ENCODE measurements around the gene DPYD.

DPYD gene

GRCh38 chr1:97907886-97908285, 12.9 kb downstream of the DPYD start:
- DNase-seq (ENCODE audit: insufficient read length, low spot score) (no peak), FAIRE-seq (no peak)

GRCh38 chr1:97906567-97907241, 14.1 kb downstream of the DPYD start:
- no peak for DNase-seq (ENCODE audit: insufficient read length, low spot score)
- no peak for FAIRE-seq

DNA sequence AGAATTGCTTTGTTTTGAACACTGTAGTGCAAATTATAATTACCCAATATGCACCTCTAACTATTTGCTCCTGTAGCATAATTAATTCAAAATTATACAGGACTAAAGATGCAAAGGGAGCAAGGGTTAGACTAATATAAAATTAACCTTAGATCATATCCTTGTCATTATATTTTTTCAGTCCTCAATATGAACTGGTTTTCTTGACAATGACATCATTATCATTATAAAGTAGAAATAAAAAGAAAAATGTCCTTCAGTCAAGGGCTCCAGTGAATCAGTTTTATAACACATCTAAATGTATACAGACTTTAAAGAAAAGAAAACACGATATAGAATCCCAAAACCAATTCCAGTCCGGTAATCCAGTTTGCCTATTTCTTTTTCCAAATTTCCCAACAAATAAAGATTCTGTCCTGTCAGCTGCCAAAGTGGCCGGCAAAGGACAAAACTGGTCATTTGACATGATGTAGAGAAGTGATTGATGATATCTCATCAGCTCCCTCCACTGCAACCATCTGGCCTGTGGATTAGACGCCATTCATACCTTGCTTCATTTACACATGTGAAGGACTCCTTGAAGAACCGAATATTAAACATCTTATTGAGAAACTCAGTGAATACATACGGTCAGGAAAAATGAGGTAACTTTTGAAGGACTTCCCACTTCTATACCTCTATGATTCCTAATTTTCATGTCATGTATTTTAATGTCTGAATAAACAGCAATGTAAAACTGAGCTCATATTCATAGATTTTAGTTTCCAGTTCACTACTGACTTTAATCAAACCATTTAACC, 15.5 kb downstream of the DPYD start:
- no peak for FAIRE-seq

DNA sequence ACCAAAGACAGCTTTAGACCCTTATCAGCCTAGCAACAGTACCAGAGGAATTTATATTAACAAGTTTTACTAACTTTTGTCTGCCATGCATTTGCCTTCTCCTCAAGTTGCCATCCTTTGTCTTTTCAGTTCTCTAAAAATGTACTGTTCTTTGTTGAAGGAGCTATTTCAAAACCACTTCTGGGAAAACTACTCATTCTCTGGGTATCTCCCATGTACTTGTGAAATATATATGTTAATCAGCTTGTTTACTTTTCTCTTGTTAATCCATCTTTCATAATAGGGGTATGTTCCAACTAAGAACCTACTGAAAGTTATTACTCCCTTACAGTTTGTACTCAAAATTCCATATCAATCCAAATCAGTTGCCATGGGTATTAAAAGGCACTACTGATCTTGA, 16.3 kb downstream of the DPYD start:
- DNase-seq (ENCODE audit: insufficient read length, low spot score), result no peak
- no peak for FAIRE-seq

More for the DNA sequence above, 15.5 kb downstream of the DPYD start:
- DNase-seq (ENCODE audit: insufficient read length, low spot score), result no peak

DNA sequence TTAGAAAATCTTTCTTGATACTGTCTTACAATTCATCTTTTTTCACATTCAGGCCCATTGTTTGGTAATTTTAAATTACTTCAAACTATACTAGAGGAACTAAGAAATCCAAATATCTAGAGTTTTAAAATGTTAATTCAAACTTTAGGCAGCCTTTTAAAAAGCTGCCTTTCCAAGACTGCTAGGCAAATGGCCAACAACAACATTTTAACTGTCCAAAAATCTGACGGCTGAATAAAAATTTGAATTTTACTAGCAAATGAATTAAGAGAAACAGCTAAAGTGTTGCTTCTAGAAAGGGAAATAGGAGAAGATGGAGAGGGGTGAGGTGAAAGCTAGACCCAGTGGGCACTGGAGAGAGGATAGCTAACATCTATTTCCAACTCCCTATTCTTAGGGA, 17.2 kb downstream of the DPYD start:
- DNase-seq (ENCODE audit: insufficient read length, low spot score) (no peak), FAIRE-seq (no peak)

GRCh38 chr1:97902067-97902466, 18.8 kb downstream of the DPYD start:
- DNase-seq (ENCODE audit: insufficient read length, low spot score) (no peak), FAIRE-seq (no peak)

DNA sequence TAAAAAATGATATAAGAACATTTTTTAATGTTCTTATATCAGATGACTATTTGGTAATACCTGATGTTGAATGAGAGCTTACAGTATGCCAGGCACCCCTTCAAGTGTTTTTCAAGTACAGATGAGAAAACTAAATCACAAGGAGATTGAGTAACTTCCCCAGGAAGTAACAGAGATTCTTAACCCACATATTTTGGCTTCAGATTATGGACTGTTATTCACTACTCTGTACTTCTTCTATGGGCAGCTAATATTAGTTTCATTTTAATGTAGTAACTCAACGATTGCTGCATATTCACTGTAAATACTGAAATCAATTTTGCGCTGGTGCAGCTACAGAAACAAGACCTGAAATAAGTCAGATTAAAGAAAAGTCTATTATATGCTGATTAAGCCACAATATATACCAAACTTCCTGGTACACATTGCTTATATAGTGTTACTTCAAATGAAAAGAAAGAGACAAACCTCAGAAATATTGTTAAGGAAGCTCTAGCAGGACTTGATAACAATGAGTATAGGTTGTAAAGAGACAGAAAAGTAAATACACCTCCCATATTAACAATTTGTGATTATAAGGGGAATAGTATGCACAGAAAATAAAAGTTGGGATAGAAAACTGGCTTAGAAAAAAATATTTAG, 19.7 kb downstream of the DPYD start:
- DNase-seq (ENCODE audit: insufficient read length, low spot score), result no peak
- no peak for FAIRE-seq

GRCh38 chr1:97898948-97899347, 21.9 kb downstream of the DPYD start:
- DNase-seq (ENCODE audit: insufficient read length, low spot score) (no peak), FAIRE-seq (no peak)

GRCh38 chr1:97895278-97895677, 25.6 kb downstream of the DPYD start:
- no peak for DNase-seq (ENCODE audit: insufficient read length, low spot score)
- no peak for FAIRE-seq

- DNase-seq (ENCODE audit: insufficient read length, low spot score), result no peak
- FAIRE-seq, result no peak
These were observed 27.0 kb downstream of the DPYD start for GRCh38 chr1:97893844-97894243.

DNA sequence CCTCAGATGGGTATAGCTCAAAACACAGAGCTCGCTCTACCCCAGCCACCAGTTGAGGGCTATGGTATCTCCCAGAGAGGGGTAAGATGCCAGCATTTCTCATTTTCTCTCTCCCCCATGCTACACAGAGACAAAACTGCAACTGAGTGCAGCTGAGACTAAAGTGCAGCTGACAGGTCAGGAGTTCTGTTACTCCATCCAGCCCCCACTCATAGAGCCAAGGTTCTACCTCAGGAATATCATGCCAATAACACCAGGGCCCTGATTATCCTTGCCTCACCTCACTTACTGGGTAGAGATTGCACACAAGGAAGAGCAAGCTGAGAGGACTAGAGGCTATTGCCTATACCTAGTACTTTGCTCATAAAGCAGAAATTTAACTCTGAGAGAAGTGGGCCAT, 34.6 kb downstream of the DPYD start:
- DNase-seq (ENCODE audit: insufficient read length, low spot score) (no peak), FAIRE-seq (no peak)

GRCh38 chr1:97883823-97884222, 37.0 kb downstream of the DPYD start:
- DNase-seq (ENCODE audit: insufficient read length, low spot score) (no peak), FAIRE-seq (no peak)

- DNase-seq (ENCODE audit: insufficient read length, low spot score) (no peak), FAIRE-seq (no peak)
These were observed 43.5 kb downstream of the DPYD start for GRCh38 chr1:97877307-97877706.

GRCh38 chr1:97875996-97876395, 44.8 kb downstream of the DPYD start:
- DNase-seq (ENCODE audit: insufficient read length, low spot score), result no peak
- no peak for FAIRE-seq

DNA sequence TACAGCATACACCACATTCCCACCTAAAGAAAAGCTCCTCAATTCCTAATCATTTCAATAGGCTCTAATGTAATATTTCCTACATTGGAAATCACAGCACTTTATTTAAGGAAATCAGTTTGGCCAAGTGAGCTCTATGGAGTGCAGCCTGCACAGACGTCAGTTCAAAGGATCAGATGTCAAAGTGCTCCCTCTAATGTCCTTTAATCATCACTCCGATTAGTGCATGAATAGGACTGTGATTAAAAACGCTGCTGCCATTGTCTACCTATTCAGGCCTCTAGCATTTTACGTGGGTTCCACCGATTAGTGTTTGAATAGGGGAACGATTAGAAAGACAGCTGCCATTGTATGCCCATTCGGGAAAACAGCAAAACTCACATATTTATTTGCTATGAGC, 50.2 kb downstream of the DPYD start:
- DNase-seq (ENCODE audit: insufficient read length, low spot score) (no peak), FAIRE-seq (no peak)

- no peak for DNase-seq (ENCODE audit: insufficient read length, low spot score)
- FAIRE-seq, result no peak
These were observed 51.4 kb downstream of the DPYD start for GRCh38 chr1:97869441-97869840.

DNA sequence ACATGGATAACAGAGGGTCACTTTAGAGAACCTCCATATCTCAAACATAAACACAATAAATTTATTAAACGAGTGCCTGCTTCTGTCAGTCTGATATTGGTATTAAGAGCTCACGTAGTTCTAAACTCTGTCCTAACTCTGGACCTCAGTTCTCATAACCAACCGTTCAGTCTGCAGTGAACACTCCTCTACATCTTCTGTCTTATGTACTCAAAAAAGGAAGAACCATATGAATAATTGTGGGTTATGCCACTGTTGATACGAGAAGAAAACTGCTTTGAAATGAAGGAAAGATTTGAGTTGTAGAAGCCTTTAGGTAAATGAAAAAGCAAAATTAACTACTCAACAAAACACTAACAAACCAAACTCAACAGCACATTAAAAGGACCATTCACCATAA, 53.7 kb downstream of the DPYD start:
- DNase-seq (ENCODE audit: insufficient read length, low spot score) (no peak), FAIRE-seq (no peak)

DNA sequence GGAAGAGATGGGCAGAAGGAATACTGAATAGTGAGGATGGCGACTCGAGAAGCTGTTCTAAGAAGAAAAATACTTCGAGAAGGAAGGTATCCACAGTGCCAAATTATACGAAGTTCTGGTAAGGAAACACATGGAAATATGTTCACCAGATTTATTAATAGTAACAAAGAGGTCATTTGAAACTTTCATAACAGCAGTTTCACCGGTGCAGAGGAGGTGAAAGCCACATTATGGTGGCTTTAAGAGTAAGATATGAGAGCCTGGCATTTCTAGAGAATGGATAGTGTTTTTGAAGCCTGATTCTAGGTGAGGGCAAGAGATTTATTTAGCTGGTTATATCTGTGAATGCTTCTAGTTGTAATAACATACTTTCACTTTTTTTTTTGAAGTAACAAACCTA, 56.2 kb downstream of the DPYD start:
- FAIRE-seq (peak; percentile 47), DNase-seq (ENCODE audit: insufficient read length, low spot score) (no peak)

- DNase-seq (ENCODE audit: insufficient read length, low spot score) (no peak), FAIRE-seq (no peak)
These were observed 67.6 kb downstream of the DPYD start for GRCh38 chr1:97853221-97853620.

GRCh38 chr1:97849345-97850340, 71.2 kb downstream of the DPYD start:
- FAIRE-seq (peak; percentile 37), DNase-seq (ENCODE audit: insufficient read length, low spot score) (peak; percentile 1)

GRCh38 chr1:97845805-97846204, 75.0 kb downstream of the DPYD start:
- DNase-seq (ENCODE audit: insufficient read length, low spot score) (no peak), FAIRE-seq (no peak)
